HEK293 (cell line): ENCODE results near the gene CLDN6.

ENCODE experiments used
- CTCF ChIA-PET: fragments of 350-600 bp; formaldehyde crosslinking; extraction: SDS; loops from one replicate; lab custom pipeline; 2021; ENCODE audit warnings: antibody characterized with exemption; lab: Yijun Ruan, JAX
- POLR2A ChIA-PET: fragments of 300-600 bp; formaldehyde crosslinking; extraction: SDS; loops from one replicate; lab custom pipeline; 2020; ENCODE audit warnings: antibody characterized with exemption, inconsistent platforms; lab: Yijun Ruan, JAX
- H3K27ac ChIP-seq: fragments of 200-500 bp; sonication (Bioruptor generic); 2 replicates; pipeline ENCODE4 v1.5.1; 2014; ENCODE audit warnings: low read depth, low read length, control low read depth, inconsistent platforms; ENCODE audit errors: extremely low read depth
- H3K36me3 ChIP-seq, 2 experiments: fragments of 200-500 bp in 1 of 2; sonication (Bioruptor generic) in 1 of 2; 1 replicate in 1 of 2; 2 replicates in 1 of 2; pipeline ENCODE4 v1.5.1; 2014 to 2017; ENCODE audit warnings: inconsistent platforms in 2 of 2, low read length in 2 of 2; ENCODE audit not compliant: control insufficient read depth in 2 of 2, insufficient read depth in 1 of 2
- H3K4me1 ChIP-seq: fragments of 200-500 bp; sonication (Bioruptor generic); 2 replicates; pipeline ENCODE4 v1.5.1; 2014; ENCODE audit warnings: mild to moderate bottlenecking, low read length, inconsistent platforms; ENCODE audit not compliant: control insufficient read depth, insufficient read depth
- H3K4me3 ChIP-seq: 2 replicates; pipeline ENCODE4 v1.5.1; 2011; ENCODE audit warnings: low read depth, mild to moderate bottlenecking, control low read depth, low read length, moderate library complexity
- H3K9me3 ChIP-seq: fragments of 200-500 bp; sonication (Bioruptor generic); 2 replicates; pipeline ENCODE4 v1.5.1; 2014; ENCODE audit warnings: low read depth, low read length, inconsistent platforms; ENCODE audit not compliant: control insufficient read depth, insufficient read depth
- GLIS2 ChIP-seq: fragments of 450-650 bp; formaldehyde crosslinking; IDR thresholded peaks from 2 replicates; pipeline ENCODE4 v1.5.1; 2016; ENCODE audit warnings: missing biosample characterization, missing genetic modification characterization
- HOXD13 ChIP-seq: sonication (generic); formaldehyde crosslinking; IDR thresholded peaks from 2 replicates; pipeline ENCODE4 v1.8.0; 2022; ENCODE audit warnings: missing genetic modification reagents, borderline replicate concordance
- IKZF3 ChIP-seq: fragments of 450-650 bp; IDR thresholded peaks from 2 replicates; pipeline ENCODE4 v1.5.0; 2018; ENCODE audit warnings: missing biosample characterization, mild to moderate bottlenecking, missing genetic modification characterization, moderate library complexity
- KLF10 ChIP-seq: fragments of 450-650 bp; IDR thresholded peaks from 2 replicates; pipeline ENCODE4 v1.5.1; 2018; ENCODE audit warnings: missing biosample characterization, mild to moderate bottlenecking, missing genetic modification characterization
- KLF9 ChIP-seq: fragments of 450-650 bp; formaldehyde crosslinking; IDR thresholded peaks from 2 replicates; pipeline ENCODE4 v1.5.1; 2016; ENCODE audit warnings: missing biosample characterization, missing genetic modification characterization, low read depth
- OVOL3 ChIP-seq: fragments of 450-650 bp; formaldehyde crosslinking; IDR thresholded peaks from 2 replicates; pipeline ENCODE4 v1.5.1; 2016; ENCODE audit warnings: missing biosample characterization, missing genetic modification characterization
- SETDB1 ChIP-seq: IDR thresholded peaks from one replicate; pipeline ENCODE4 v1.6.1; 2017; ENCODE audit warnings: mild to moderate bottlenecking, low read length, moderate library complexity, mixed read lengths; ENCODE audit not compliant: insufficient read length
- ZBTB21 ChIP-seq: fragments of 450-650 bp; formaldehyde crosslinking; IDR thresholded peaks from 2 replicates; pipeline ENCODE4 v1.5.1; 2017; ENCODE audit warnings: missing biosample characterization, missing genetic modification characterization
- ZNF175 ChIP-seq: fragments of 450-650 bp; formaldehyde crosslinking; IDR thresholded peaks from 2 replicates; pipeline ENCODE4 v1.5.1; 2016; ENCODE audit warnings: missing biosample characterization, missing genetic modification characterization
- ZNF214 ChIP-seq: fragments of 450-650 bp; formaldehyde crosslinking; IDR thresholded peaks from 2 replicates; pipeline ENCODE4 v1.5.1; 2017; ENCODE audit warnings: missing biosample characterization, mild to moderate bottlenecking, missing genetic modification characterization, borderline replicate concordance
- ZNF221 ChIP-seq: fragments of 450-650 bp; formaldehyde crosslinking; IDR thresholded peaks from 2 replicates; pipeline ENCODE4 v1.5.1; 2017; ENCODE audit warnings: missing biosample characterization, missing genetic modification characterization, borderline replicate concordance
- ZNF23 ChIP-seq: fragments of 450-650 bp; formaldehyde crosslinking; IDR thresholded peaks from 2 replicates; pipeline ENCODE4 v1.5.1; 2016; ENCODE audit warnings: missing biosample characterization, missing genetic modification characterization, borderline replicate concordance
- ZNF24 ChIP-seq: fragments of 450-650 bp; formaldehyde crosslinking; IDR thresholded peaks from 2 replicates; pipeline ENCODE4 v1.5.1; 2016; ENCODE audit warnings: missing biosample characterization, missing genetic modification characterization
- ZNF404 ChIP-seq: fragments of 450-650 bp; formaldehyde crosslinking; IDR thresholded peaks from 2 replicates; pipeline ENCODE4 v1.5.1; 2017; ENCODE audit warnings: missing biosample characterization, missing genetic modification characterization
- ZNF549 ChIP-seq: fragments of 450-650 bp; IDR thresholded peaks from 2 replicates; pipeline ENCODE4 v1.5.1; 2018; ENCODE audit warnings: missing biosample characterization, missing genetic modification characterization, mild to moderate bottlenecking, inconsistent platforms, moderate library complexity
- ZNF600 ChIP-seq: fragments of 450-650 bp; formaldehyde crosslinking; IDR thresholded peaks from 2 replicates; pipeline ENCODE4 v1.5.1; 2016; ENCODE audit warnings: missing biosample characterization, missing genetic modification characterization
- ZNF776 ChIP-seq: fragments of 450-650 bp; formaldehyde crosslinking; IDR thresholded peaks from 2 replicates; pipeline ENCODE4 v1.5.0; 2017; ENCODE audit warnings: missing biosample characterization, missing genetic modification characterization, borderline replicate concordance
- ZNF843 ChIP-seq: fragments of 450-650 bp; formaldehyde crosslinking; IDR thresholded peaks from 2 replicates; pipeline ENCODE4 v1.5.1; 2016; ENCODE audit warnings: missing biosample characterization, missing genetic modification characterization
- ZSCAN30 ChIP-seq: fragments of 450-650 bp; IDR thresholded peaks from 2 replicates; pipeline ENCODE4 v1.5.1; 2018; ENCODE audit warnings: missing biosample characterization, mild to moderate bottlenecking, missing genetic modification characterization, moderate library complexity
- TF ChIP-seq, protein P1 (sequence below): fragments of 450-650 bp; formaldehyde crosslinking; IDR thresholded peaks from 2 replicates; pipeline ENCODE4 v1.5.1; 2016; ENCODE audit warnings: missing biosample characterization, missing genetic modification characterization
- TF ChIP-seq, protein P2 (sequence below): fragments of 450-650 bp; formaldehyde crosslinking; IDR thresholded peaks from 2 replicates; pipeline ENCODE4 v1.5.1; 2016; ENCODE audit warnings: missing biosample characterization, missing genetic modification characterization
- TF ChIP-seq, protein P3 (sequence below): fragments of 450-650 bp; formaldehyde crosslinking; IDR thresholded peaks from 2 replicates; pipeline ENCODE4 v1.5.1; 2016; ENCODE audit warnings: missing biosample characterization, missing genetic modification characterization
- TF ChIP-seq, protein P4 (sequence below): fragments of 450-650 bp; formaldehyde crosslinking; IDR thresholded peaks from 2 replicates; pipeline ENCODE4 v1.5.1; 2016; ENCODE audit warnings: missing biosample characterization, missing genetic modification characterization

The CLDN6 gene

DNA sequence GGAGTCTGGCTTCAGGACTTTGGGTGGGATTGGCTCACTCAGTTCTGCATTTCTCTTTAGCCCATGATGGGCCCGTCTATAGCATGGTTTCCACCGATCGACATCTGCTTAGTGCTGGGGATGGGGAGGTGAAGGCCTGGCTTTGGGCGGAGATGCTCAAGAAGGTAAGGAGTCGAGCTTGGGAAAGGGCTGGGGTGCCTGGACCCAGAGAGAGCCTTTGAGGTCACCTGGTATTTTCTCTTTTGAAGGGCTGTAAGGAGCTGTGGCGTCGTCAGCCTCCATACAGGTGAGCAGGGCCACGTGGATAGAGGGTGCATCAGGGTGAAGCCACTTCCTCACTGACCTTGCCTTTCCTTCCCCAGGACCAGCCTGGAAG is 8.0 kb upstream of the CLDN6 start:
- Histone ChIP-seq H3K9me3 (no peaks in the 10 kb centered on the region), H3K4me1 (peaks cover 24% of the 10 kb centered on the region), H3K27ac (no peak overlapping the region), H3K36me3 (peaks cover 0 to 22% of the 10 kb centered on the region in 2 experiments; a peak in 1 of 3 replicates), H3K4me3 (no peak overlapping the region)
- no peak for TF ChIP-seq ZSCAN30 (tag by site-specific recombination)
- no peak for TF ChIP-seq ZNF221 (tag by site-specific recombination)
- no peak for TF ChIP-seq ZNF776 (tag by site-specific recombination)
- TF ChIP-seq ZNF214 (tag by site-specific recombination) = no peak
- TF ChIP-seq SETDB1 = no peak
- TF ChIP-seq, protein P1, sequence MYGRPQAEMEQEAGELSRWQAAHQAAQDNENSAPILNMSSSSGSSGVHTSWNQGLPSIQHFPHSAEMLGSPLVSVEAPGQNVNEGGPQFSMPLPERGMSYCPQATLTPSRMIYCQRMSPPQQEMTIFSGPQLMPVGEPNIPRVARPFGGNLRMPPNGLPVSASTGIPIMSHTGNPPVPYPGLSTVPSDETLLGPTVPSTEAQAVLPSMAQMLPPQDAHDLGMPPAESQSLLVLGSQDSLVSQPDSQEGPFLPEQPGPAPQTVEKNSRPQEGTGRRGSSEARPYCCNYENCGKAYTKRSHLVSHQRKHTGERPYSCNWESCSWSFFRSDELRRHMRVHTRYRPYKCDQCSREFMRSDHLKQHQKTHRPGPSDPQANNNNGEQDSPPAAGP (tag by site-specific recombination) = no peak
- TF ChIP-seq ZBTB21 (tag by site-specific recombination) = no peak
- no peak for TF ChIP-seq ZNF843 (tag by site-specific recombination)
- TF ChIP-seq, protein P2, sequence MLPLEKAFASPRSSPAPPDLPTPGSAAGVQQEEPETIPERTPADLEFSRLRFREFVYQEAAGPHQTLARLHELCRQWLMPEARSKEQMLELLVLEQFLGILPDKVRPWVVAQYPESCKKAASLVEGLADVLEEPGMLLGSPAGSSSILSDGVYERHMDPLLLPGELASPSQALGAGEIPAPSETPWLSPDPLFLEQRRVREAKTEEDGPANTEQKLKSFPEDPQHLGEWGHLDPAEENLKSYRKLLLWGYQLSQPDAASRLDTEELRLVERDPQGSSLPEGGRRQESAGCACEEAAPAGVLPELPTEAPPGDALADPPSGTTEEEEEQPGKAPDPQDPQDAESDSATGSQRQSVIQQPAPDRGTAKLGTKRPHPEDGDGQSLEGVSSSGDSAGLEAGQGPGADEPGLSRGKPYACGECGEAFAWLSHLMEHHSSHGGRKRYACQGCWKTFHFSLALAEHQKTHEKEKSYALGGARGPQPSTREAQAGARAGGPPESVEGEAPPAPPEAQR = no peak
- TF ChIP-seq, protein P3, sequence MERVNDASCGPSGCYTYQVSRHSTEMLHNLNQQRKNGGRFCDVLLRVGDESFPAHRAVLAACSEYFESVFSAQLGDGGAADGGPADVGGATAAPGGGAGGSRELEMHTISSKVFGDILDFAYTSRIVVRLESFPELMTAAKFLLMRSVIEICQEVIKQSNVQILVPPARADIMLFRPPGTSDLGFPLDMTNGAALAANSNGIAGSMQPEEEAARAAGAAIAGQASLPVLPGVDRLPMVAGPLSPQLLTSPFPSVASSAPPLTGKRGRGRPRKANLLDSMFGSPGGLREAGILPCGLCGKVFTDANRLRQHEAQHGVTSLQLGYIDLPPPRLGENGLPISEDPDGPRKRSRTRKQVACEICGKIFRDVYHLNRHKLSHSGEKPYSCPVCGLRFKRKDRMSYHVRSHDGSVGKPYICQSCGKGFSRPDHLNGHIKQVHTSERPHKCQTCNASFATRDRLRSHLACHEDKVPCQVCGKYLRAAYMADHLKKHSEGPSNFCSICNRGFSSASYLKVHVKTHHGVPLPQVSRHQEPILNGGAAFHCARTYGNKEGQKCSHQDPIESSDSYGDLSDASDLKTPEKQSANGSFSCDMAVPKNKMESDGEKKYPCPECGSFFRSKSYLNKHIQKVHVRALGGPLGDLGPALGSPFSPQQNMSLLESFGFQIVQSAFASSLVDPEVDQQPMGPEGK (tag by site-specific recombination) = no peak
- no peak for TF ChIP-seq ZNF600 (tag by site-specific recombination)
- TF ChIP-seq ZNF24 = no peak
- no peak for TF ChIP-seq ZNF175 (tag by site-specific recombination)
- TF ChIP-seq OVOL3 (tag by site-specific recombination) = no peak
- TF ChIP-seq KLF9 (tag by site-specific recombination) = no peak
- POLR2A ChIA-PET = interaction anchor here (11.9 kb wide), 1 partner anchor 21 kb away, joined by 247 read pairs; no protein-coding TSS in a partner anchor
- CTCF ChIA-PET = interaction anchor here (1.0 kb wide), 1 partner anchor 22 kb away, joined by 5 read pairs; no protein-coding TSS in a partner anchor

DNA sequence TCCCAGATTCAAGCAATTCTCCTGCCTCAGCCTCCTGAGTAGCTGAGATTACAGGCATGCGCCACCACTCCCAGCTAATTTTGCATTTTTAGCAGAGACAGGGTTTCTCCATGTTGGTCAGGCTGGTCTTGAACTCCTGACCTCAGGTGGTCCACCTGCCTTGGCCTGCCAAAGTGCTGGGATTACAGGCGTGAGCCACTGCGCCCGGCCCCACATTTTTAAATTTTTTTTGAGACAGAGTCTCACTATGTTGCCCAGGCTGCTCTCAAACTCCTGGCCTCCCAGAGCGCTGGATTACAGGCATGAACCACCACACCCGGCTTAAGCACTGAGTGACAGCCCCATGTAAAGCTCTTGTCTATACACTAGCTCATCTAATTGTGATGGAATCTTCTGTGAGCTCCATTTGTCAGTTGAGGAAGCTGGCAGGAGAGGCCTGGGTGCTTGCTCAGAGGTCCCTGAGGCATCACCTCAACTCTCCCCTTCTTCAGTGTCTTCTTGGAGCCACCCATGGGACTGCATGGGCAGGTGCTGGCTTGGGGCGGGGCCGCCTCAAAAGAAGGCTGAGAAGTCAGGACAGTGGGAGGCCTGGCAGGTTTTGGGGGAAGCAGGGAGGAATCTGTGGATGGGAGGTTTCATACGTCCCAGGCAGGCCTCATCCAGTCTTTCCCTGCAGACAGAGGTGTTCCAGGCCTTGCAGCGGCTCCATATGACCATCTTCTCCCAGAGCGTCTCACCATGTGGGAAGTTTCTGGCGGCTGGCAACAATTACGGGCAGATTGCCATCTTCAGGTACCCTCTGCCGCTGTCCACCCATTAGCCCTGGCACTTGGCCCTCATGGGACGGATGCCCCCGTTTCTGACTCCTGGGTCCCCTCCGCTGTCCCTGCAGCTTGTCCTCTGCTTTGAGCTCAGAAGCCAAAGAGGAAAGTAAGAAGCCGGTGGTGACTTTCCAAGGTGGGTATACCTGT is 7.3 kb upstream of the CLDN6 start:
- Histone ChIP-seq H3K9me3 (no peaks in the 10 kb centered on the region), H3K36me3 (peaks cover 0 to 22% of the 10 kb centered on the region in 2 experiments; a peak in 1 of 3 replicates), H3K27ac (no peak overlapping the region), H3K4me1 (peaks cover 27% of the 10 kb centered on the region), H3K4me3 (no peak overlapping the region)
- CTCF ChIA-PET = interaction anchor here (0.7 to 1.2 kb wide), 4 partner anchors 8 to 108 kb away, joined by 3 to 5 read pairs (median 4); no protein-coding TSS in a partner anchor
- POLR2A ChIA-PET = interaction anchor here (0.7 to 11.9 kb wide), 3 partner anchors 20 to 512 kb away, joined by 3 to 247 read pairs (median 6); no protein-coding TSS in a partner anchor
- TF ChIP-seq ZNF221 (tag by site-specific recombination) (no peak), KLF10 (tag by site-specific recombination) (no peak), ZNF23 (tag by site-specific recombination) (no peak), OVOL3 (tag by site-specific recombination) (no peak), ZNF404 (tag by site-specific recombination) (no peak), IKZF3 (tag by site-specific recombination) (no peak), ZNF549 (tag by site-specific recombination) (no peak), HOXD13 (no peak), GLIS2 (tag by site-specific recombination) (no peak)
- TF ChIP-seq, protein P4, sequence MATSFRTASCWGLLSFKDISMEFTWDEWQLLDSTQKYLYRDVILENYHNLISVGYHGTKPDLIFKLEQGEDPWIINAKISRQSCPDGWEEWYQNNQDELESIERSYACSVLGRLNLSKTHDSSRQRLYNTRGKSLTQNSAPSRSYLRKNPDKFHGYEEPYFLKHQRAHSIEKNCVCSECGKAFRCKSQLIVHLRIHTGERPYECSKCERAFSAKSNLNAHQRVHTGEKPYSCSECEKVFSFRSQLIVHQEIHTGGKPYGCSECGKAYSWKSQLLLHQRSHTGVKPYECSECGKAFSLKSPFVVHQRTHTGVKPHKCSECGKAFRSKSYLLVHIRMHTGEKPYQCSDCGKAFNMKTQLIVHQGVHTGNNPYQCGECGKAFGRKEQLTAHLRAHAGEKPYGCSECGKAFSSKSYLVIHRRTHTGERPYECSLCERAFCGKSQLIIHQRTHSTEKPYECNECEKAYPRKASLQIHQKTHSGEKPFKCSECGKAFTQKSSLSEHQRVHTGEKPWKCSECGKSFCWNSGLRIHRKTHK (tag by site-specific recombination) = no peak
